Parathyroid adenoma (tissue), 2 donors: ENCODE data around the gene DRP2.

Experiments used
- H2AFZ ChIP-seq: fragments of 300-600 bp; sonication (generic); one replicate; pipeline ENCODE4 v1.7.0; 2017; ENCODE audit warnings: antibody characterized with exemption, mild to moderate bottlenecking
- H3K27ac ChIP-seq: fragments of 300-600 bp; sonication (generic); one replicate; pipeline ENCODE4 v1.7.0; 2017
- H3K27me3 ChIP-seq: fragments of 300-600 bp; sonication (generic); one replicate; pipeline ENCODE4 v1.7.0; 2017; ENCODE audit warnings: low read length; ENCODE audit not compliant: control insufficient read depth, insufficient read depth
- H3K36me3 ChIP-seq: fragments of 300-600 bp; sonication (generic); one replicate; pipeline ENCODE4 v1.7.0; 2017; ENCODE audit warnings: low read length; ENCODE audit not compliant: control insufficient read depth, insufficient read depth
- H3K4me1 ChIP-seq: fragments of 300-600 bp; sonication (generic); one replicate; pipeline ENCODE4 v1.7.0; 2017; ENCODE audit warnings: control low read depth
- H3K4me2 ChIP-seq: fragments of 300-600 bp; sonication (generic); one replicate; pipeline ENCODE4 v1.7.0; 2017; ENCODE audit warnings: low read length
- H3K4me3 ChIP-seq: fragments of 300-600 bp; sonication (generic); one replicate; pipeline ENCODE4 v1.7.0; 2017; ENCODE audit warnings: low read depth, low read length
- H3K79me2 ChIP-seq: fragments of 300-600 bp; sonication (generic); one replicate; pipeline ENCODE4 v1.7.0; 2017; ENCODE audit warnings: control low read depth
- H3K9ac ChIP-seq: fragments of 300-600 bp; sonication (generic); one replicate; pipeline ENCODE4 v1.7.0; 2017; ENCODE audit warnings: mild to moderate bottlenecking
- H3K9me3 ChIP-seq: fragments of 300-600 bp; sonication (generic); one replicate; pipeline ENCODE4 v1.7.0; 2017; ENCODE audit warnings: low read length; ENCODE audit not compliant: control insufficient read depth
- TF ChIP-seq, protein P1 (sequence below): fragments of 300-600 bp; sonication (generic); IDR thresholded peaks from one replicate; pipeline ENCODE4 v1.7.0; 2017; ENCODE audit warnings: antibody characterized with exemption, mild to moderate bottlenecking
- donor health status: primary hyperparathyroidism.

The DRP2 gene

DNA sequence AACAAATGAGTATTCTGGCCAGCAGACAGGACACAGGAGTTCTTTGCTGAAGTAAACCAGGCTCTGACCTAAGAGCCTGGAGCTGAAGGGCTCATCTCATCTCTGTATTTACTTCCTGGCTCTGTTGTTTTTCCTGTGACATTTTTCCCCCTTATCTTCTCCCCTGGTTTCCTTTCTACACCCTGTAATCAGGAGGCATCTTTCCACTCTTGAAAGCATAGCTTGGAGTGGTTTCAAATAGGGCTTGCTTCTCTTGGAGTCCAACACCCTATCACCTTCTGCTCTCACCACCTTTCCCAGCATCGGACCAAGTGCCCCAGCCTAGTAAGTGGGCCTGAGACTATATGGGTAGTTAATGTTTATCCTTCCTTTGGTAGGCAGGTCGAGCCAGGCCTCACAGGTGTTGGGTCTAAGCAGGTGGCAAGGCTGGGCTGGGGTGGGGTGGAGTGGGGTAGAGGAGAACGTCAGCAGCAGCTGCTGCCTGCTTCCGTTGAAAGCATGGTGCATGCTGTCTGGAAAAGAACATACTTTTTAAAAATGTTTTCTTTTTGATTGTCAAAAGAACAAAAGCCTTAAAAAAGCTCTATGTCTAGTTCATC, 1.2 kb downstream of the DRP2 start:
- Histone ChIP-seq H3K9ac (no peak overlapping the region), H3K36me3 (no peaks in the 10 kb centered on the region), H3K9me3 (no peaks in the 10 kb centered on the region), H3K4me3 (no peak overlapping the region), H3K27me3 (no peaks in the 10 kb centered on the region), H3K4me2 (no peak overlapping the region), H3K27ac (no peak overlapping the region), H3K79me2 (no peaks in the 10 kb centered on the region), H2AFZ (no peak overlapping the region), H3K4me1 (no peaks in the 10 kb centered on the region)
- TF ChIP-seq, protein P1, sequence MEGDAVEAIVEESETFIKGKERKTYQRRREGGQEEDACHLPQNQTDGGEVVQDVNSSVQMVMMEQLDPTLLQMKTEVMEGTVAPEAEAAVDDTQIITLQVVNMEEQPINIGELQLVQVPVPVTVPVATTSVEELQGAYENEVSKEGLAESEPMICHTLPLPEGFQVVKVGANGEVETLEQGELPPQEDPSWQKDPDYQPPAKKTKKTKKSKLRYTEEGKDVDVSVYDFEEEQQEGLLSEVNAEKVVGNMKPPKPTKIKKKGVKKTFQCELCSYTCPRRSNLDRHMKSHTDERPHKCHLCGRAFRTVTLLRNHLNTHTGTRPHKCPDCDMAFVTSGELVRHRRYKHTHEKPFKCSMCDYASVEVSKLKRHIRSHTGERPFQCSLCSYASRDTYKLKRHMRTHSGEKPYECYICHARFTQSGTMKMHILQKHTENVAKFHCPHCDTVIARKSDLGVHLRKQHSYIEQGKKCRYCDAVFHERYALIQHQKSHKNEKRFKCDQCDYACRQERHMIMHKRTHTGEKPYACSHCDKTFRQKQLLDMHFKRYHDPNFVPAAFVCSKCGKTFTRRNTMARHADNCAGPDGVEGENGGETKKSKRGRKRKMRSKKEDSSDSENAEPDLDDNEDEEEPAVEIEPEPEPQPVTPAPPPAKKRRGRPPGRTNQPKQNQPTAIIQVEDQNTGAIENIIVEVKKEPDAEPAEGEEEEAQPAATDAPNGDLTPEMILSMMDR, result no peak

DNA sequence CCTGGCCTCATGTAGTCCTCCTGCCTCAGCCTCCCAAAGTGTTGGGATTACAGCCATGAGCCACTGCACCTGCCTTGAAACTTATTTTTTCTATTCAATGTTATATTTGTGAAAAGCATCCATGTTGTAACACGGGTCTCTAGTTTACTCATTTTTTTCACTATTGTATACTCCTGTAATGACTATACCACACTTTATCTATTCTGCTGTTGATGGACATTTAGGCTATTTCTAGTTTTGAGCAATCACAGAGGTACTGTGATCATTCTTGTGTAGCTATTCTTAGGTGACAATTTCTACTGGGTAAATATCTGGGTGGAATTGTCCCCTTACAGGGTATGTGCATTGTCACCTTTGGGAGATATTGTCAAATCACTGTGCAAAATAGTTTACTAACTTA, 3.6 kb downstream of the DRP2 start:
- H3K9ac ChIP-seq, result no peak overlapping the region
- H3K27ac ChIP-seq, result no peak overlapping the region
- TF ChIP-seq, protein P1, result no peak
- no peaks in the 10 kb centered on the region for H3K79me2 ChIP-seq
- H3K9me3 ChIP-seq, result no peaks in the 10 kb centered on the region
- no peaks in the 10 kb centered on the region for H3K4me1 ChIP-seq
- H3K4me2 ChIP-seq, result no peak overlapping the region
- no peak overlapping the region for H2AFZ ChIP-seq
- H3K4me3 ChIP-seq, result no peak overlapping the region
- no peaks in the 10 kb centered on the region for H3K27me3 ChIP-seq
- H3K36me3 ChIP-seq, result no peaks in the 10 kb centered on the region

DNA sequence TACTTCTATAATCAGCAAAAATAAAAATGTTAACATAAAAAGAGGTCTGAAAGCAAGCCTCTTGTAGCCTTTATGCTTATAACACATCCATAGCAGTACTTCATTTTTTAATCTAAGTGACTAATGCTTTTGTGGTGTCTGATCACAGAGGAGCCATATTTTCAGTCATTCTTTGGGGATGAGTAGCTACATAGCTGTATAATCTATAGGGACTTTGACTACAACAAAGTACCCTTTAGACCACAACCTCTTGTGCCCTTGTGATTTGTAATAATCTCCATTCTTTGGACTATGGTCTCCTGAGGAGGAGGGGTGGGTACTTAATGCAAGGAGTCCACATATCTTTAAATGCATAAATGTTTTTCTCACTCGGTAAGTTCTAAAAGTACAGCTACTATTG, 9.6 kb downstream of the DRP2 start:
- Histone ChIP-seq H3K4me2 (no peak overlapping the region), H3K27ac (no peak overlapping the region), H3K79me2 (no peaks in the 10 kb centered on the region), H3K36me3 (no peaks in the 10 kb centered on the region), H3K4me1 (no peaks in the 10 kb centered on the region), H3K9ac (no peak overlapping the region), H3K4me3 (no peak overlapping the region), H3K27me3 (no peaks in the 10 kb centered on the region), H2AFZ (no peak overlapping the region), H3K9me3 (no peaks in the 10 kb centered on the region)
- TF ChIP-seq, protein P1, result no peak

DNA sequence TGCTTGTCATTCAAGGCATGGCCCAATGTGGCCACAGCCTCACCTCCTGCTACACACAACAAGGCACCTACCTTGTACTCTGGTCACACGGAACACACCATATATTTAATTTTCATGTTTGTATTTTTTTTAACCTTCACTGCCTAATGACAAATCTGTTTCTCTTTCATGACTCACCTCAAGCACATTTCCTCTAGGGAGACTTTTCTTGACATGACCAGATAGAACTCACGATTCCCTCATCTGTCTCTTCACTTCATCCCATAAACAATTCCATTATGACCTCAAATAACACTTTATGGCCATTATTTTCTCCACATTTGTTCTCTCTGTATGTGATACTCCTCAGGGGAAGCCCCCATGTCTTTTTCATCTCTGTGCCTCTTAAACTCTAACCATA, 11.1 kb downstream of the DRP2 start:
- Histone ChIP-seq H3K27ac (no peak overlapping the region), H3K9me3 (no peaks in the 10 kb centered on the region), H3K4me3 (no peak overlapping the region), H3K27me3 (no peaks in the 10 kb centered on the region), H3K9ac (no peak overlapping the region), H3K36me3 (no peaks in the 10 kb centered on the region), H3K4me2 (no peak overlapping the region), H3K4me1 (no peaks in the 10 kb centered on the region), H2AFZ (no peak overlapping the region), H3K79me2 (no peaks in the 10 kb centered on the region)
- TF ChIP-seq, protein P1, result no peak

DNA sequence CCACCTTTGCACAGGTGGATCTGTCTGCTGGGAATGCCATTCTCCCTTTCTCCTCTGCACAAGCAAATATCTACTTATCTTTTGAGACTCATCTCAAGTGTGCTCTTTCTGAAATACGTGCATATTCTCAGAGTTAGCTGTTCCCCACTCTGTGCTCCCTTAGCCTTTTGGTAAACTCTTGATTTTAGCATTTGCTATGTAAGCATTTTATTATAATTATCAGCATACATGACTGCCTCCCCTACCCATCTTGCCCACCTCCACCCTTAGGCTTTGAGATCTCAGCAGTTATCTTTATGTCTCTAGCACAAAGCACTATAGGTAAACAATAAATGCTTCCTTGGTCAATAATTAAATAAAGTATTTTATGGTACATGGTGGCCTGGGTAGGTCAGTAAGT, 11.5 kb downstream of the DRP2 start:
- Histone ChIP-seq H3K4me1 (no peaks in the 10 kb centered on the region), H3K27ac (no peak overlapping the region), H3K36me3 (no peaks in the 10 kb centered on the region), H3K4me2 (no peak overlapping the region), H3K79me2 (no peaks in the 10 kb centered on the region), H3K27me3 (no peaks in the 10 kb centered on the region), H3K9me3 (no peaks in the 10 kb centered on the region), H3K4me3 (no peak overlapping the region), H2AFZ (no peak overlapping the region), H3K9ac (no peak overlapping the region)
- TF ChIP-seq, protein P1, result no peak
